HG02588 (cell line): Measurements from ENCODE around the gene UXT.
"Not testable (repeated sequence)": the region's sequence is repeated elsewhere in the genome, so short reads cannot be mapped to it uniquely, and the experiment has no call there.

Experiments used
- ATAC-seq: cut with Tn5 transposase; IDR thresholded peaks from one replicate; pipeline ENCODE4 v1.9.1; 2021; ENCODE audit warnings: mild to moderate bottlenecking, moderate library complexity; ENCODE audit not compliant: unreplicated experiment

Gene UXT

DNA sequence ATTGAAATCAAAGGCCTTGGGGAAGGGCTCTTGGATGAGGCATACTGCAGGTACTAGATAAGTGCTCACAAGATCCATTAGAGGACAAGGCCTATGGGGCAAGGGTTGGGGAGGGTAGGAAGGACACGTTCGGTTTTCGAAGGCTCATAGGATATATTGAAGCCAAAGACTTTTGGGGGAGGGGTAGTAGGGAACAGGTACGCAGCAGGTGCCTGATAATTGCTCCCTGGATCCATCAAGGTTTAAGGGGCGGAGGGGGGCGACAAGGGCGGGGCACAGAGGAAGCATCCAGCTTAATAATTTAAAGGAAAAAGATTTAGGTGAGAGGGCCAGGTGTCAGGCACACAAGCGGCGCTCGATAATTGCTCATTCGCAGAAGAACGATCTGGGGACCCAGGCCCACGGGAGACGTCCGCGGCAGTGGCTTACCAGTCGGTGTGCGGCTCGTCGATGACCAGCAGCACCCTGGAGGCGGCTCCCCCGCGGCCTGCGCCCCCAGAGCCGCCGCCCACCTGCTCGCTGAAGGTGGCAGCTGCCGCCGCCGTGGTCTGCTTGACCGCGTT, 40.0 kb downstream of the UXT start:
- ATAC-seq: no peak

DNA sequence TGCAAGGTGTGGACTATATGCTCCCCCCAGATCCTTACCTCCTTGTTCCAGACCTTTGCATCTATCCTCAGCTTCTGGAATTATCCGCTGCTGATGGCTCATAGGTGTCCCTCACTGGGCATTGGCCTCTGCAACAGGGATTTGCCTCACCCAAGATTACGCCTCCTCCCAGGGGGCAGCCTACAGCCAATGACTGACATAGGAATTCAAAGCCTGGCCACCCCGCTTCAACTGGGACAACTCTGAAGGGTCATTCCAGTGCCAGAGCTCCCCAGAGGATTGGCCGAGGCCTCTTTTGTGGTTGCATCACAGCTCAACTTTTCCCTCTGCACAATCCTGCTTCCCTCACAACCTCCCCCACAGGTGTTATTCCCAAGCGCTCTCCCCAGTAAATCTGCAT, 44.4 kb downstream of the UXT start:
- ATAC-seq: no peak

DNA sequence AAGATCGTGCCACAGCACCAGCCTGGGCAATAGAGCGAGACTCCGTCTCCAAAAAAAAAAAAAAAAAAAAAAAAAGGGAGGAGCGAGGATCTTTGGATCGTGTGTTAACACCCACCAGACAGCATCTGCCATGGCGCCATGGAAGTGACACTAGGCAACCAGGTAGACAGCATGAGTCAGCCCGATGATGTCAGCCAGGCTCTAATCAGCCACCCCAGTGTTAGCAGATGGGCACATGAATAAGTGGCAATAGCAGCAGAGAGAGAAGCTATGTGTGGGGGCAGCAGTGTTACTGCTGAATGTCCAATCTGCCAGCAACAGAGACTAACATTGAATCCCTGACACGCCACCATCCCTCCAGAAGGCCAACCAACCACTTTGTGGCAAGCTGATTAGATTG, 45.9 kb downstream of the UXT start:
- ATAC-seq: no peak

DNA sequence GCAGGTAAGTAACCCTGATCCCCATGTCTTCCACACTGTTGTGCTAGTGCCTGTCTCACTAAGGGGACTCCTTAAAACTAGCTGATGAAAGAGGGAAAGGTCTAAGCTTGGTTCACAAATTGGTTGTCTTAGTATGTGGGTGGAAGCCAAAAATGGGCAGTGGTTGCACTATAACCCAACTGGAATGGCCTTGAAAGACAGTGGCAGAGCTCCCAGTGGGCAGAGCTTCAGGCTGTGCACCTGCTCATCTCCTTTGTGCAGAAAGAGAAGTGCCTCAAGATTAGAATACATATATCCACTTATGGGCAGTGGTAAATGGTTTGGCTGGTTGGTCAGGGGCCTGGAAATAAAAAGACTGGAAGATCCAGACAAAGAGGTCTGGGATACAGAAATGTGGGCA, 46.6 kb downstream of the UXT start:
- no peak for ATAC-seq

DNA sequence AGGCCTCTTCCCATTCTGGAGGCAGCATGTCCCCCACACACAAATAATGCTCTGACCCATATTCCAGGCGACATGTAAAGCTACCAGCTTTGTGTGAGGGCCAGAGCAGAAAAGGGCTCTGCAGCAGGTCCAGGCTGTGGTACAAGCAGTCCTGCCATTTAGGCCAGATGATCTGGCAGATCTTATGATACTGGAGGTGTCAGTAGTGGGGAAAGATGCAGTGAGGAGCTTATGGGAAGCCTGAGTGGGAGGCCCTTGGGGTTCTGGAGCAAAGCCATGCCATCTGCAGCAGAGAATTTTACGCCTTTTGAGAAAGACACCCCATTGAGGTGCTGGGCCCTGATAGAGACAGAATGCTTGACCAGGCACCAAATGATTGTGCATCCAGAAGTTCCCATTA, 47.1 kb downstream of the UXT start:
- no peak for ATAC-seq

DNA sequence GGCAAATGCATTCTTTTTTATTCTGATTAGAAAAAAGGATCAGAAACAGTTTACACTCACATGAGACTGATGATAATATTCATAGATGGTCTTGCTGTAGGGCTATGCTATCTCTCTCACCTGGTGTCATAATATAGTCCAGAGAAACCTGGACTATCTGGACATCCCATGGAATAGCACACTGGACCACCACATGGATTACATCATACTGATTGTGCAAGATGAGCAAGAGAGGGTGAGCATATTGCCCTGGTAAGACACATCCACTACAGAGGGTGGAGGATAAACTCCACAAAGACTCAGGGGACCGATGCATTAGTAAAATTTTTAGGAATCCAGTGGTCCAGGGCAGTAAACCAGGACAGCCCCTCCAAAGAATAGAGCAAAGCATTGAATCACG, 47.5 kb downstream of the UXT start:
- ATAC-seq: no peak

DNA sequence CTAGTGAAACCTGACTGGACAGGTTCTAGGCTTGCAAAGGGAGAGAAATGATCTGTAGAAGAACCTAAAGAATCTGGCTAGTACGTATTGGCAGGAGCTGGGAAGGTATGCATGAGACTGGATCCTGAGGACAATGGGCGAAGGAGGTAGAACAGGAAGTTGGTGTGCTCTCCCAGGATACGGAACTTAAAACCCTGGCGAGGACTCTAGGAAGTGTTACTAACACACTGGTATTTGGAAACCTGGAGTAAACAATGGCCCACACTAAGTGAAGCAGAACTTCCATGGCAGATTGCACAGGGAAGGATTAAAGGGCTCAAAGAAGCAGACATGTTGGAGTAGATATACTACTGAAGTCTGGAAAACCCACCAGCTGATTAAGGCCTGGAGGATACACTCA, 48.5 kb downstream of the UXT start:
- ATAC-seq: no peak

DNA sequence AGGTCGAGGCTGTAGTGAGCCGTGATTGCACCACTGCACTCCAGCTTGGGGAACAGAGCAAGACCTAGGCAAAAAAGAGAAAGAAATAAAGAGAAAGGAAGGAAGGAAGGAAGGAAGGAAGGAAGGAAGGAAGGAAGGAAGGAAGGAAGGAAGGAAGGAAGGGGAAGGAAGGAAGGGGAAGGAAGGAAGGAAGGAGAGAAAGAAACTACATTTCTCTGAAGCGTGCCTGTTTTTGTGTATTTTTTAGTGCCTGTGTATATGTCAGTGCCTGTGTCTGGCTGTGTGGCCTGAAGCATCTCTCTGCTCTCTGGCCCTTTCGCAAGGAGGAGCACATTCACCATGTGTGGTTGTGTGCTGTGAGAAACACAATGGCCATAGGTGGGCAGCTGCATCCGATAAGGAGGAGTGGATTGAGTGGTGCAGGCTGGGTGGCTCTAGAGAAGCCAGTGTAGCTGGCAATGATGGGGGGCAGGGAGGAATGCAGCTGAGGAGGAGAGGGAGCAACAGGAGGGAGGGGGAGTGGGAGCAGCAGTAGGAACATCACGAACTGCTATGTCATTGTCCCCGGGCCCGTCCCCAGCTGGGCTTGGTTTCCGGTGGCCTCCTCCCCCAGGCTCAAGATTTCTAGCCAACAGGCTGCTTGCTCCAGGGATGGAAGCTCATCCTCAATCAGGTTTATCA, 50.7 kb downstream of the UXT start:
- ATAC-seq: no peak

DNA sequence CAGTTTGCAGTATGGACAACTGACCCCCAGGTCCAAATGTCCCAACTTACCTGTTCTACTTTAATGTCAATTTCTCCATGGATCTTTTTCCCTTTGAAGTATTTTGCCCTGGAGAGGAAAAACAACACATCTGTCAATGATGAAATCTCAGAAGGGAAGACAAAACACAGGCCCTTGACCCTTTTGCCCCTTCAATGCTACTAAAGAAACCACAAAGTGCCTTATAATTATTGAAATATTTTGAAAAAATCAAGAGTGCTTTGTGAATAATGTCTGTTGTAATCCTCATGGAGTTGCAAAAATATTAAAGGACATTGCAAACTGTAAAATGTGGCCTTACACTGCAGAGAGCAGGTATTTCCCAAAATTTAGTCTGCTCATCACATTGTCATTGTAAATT, 51.9 kb downstream of the UXT start:
- ATAC-seq: no peak

DNA sequence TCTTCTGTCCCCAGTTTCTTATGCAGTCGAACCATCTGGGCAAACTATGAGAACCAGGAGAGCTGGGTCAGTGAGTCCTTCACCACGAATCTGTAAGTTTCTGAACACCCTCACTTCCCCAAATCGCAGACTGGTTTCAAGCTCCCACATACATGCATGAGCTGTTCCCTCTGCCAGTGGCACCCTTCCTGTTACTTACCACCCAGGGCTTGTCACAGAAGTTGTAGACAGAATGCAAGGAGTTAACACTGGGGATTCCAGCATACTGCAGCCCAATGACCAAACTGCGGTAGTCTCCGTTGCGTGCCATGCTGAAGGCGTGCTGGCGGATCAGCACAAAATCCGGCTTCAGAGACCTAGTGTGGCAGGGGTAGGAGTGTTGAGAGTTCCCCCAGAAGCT, 54.0 kb downstream of the UXT start:
- ATAC-seq: no peak

DNA sequence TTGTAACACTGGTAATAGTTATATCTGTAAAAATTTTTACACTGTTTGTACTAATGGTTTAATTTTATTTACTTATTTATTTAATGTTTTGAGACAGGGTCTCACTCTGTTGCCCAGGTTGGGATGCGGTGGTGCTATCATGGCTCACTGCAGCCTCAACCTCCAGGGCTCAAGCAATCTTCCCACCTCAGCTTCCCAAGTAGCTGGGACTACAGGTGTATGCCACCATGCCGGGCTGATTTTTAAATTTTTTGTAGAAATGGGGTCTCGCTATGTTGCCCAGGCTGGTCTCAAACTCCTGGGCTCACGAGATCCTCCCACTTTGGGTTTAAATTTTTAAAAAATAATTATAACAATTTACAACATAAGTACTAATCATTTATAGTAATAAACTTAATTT, 55.9 kb downstream of the UXT start:
- ATAC-seq: not testable (repeated sequence)
